Renal pelvis (tissue), 4 donors: Measurements from ENCODE around the gene MXRA7. TPM values are rescaled to one million over a fixed set of nuclear protein-coding genes. Genes with fewer than 3 reads are reported as not detected.
A peak's percentile ranks its signal among the peaks of the same experiment; 100 is the strongest.
"Not testable (repeated sequence)": the region's sequence is repeated elsewhere in the genome, so short reads cannot be mapped to it uniquely, and the experiment has no call there.

ENCODE experiments used
- DNase-seq: peaks from one replicate; pipeline ENCODE4 v3.0.0-alpha.2; 2013
- polyA plus RNA-seq, 3 donors: library from polyadenylated mRNA; unstranded; fragments of 120-200 nt; gene quantifications; one replicate each; pipeline ENCODE4 v1.2.1, GENCODE V29; 2013; ENCODE audit not compliant: insufficient read length in 3 of 3

Gene MXRA7
- polyA plus RNA-seq, 3 donors: 91.0 to 117 (median 99.0) TPM

DNA sequence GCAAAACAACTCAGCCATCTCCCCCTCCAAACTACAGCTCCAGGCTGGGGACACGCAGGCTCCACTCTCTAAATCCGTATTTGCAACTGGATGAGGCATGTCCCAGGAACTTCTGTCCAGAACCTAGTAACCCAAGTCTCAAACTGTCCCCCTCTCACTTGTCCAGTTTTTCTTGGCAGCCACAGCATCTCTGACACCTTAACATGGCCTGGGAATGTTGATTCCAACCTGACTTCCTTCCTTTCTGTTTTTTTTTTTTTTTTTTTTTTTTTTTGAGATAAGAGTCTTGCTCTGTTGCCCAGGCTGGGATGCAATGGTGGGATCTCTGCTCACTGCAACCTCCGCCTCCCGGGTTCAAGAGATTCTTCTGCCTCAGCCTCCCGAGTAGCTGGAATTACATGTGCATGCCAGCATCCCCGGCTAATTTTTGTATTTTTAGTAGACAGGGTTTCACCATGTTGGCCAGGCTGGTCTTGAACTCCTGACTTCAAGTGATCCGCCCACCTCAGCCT is 12.2 kb downstream of the MXRA7 start:
- not testable (repeated sequence) for DNase-seq

DNA sequence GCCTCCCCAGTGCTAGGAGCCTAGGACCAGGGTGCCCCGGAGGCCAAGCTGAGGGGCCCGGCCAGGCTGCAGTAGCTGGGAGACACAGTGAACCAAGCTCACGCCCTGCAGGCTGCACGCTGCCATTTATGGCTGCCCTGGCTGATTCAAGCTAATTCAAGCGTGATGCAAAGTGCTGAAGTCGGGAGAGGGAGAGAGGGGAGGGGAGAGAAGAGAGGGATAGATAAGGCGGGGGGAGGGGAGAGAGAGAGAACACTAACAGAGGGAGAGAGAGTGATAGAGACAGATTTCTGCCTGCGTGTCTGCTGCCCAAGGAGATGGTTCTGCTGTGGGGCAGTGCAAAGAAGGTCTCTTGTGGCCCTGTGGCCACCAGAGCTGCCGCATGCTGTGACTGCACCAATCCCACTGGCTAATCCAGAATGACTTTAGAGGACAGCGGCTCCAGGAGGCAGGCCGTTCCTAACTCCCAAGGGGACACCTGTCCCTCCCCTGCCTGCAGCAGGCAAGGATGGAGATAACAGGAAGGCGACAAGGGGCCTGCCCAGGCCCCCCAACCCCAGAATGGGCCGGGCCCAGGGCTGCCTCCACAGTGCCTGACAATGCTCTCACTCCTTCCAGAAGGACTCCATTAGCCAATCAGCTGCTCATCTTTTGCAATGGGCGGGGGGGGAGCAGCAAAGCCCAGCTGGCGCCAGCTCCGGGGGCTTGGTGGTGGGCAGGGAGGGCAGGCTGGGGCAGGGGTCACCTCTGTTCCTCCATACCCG is 12.9 kb downstream of the MXRA7 start:
- DNase-seq: no peak

GRCh38 chr17:76696763-76697701 is 13.7 kb downstream of the MXRA7 start:
- no peak for DNase-seq

DNA sequence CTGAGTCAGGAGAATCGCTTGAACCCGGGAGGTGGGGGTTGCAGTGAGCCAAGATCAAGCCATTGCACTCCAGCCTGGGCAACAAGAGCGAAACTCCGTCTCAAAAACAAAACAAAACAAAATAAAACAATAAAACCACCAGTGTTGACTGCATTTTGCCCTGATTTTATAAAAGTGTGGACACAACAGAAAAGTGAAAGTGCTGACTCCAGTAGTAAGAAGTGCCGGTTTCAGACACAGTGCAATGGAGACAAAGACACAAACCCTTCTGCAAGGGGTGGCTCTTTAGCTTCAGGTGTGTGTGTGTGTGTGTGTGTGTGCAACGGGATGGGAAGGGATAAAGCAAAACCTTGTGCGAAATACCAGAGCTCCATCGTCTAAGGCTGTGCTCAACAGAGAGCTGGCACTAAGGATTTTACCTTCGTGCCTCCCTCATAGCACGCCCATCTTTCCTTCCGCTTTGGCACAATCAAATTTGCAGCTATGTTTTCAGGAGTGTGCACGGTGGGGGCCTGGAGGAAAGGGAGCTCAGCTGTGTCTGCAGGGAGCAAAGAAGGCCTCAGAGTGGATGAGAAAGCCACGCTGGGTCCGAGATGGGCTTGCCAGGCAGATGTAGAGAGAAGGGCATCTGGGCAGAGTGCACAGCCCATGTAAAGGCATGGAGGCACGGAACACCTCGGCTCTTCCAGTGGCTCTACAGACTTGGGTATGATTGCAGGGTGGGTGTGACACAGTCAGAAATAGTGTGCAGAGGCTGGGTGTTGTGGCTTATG is 15.5 kb downstream of the MXRA7 start:
- DNase-seq: no peak

GRCh38 chr17:76691379-76692191 is 19.2 kb downstream of the MXRA7 start:
- DNase-seq: no peak

- DNase-seq: no peak
Measured at GRCh38 chr17:76690596-76691280, 20.0 kb downstream of the MXRA7 start.

- DNase-seq: no peak
Measured at GRCh38 chr17:76689859-76690258, 20.9 kb downstream of the MXRA7 start.

DNA sequence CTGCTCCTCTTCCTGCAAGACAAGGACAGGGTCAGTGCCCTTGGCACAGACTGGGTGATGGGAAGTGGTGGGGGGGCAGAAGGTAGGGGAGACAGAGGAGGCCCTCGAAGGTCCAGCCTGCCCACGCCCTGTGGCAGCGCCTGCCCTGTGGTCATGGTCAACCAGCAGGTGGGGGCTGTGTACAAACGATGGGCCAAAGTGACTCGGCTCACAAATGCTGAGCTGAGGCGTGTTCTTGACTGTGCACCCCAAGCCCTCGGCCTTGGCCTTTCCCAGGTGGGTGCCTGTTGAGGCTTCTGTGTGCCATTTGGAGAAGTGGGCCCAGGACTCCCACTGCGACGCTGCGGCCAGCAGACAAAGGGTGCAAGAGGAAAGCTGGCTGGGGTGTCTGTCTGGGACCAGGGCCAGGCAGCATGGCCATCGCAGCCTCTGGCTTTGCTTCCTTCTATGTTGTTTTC is 22.6 kb downstream of the MXRA7 start:
- DNase-seq: no peak

- DNase-seq: no peak
Measured at GRCh38 chr17:76687298-76688164, 23.2 kb downstream of the MXRA7 start.

DNA sequence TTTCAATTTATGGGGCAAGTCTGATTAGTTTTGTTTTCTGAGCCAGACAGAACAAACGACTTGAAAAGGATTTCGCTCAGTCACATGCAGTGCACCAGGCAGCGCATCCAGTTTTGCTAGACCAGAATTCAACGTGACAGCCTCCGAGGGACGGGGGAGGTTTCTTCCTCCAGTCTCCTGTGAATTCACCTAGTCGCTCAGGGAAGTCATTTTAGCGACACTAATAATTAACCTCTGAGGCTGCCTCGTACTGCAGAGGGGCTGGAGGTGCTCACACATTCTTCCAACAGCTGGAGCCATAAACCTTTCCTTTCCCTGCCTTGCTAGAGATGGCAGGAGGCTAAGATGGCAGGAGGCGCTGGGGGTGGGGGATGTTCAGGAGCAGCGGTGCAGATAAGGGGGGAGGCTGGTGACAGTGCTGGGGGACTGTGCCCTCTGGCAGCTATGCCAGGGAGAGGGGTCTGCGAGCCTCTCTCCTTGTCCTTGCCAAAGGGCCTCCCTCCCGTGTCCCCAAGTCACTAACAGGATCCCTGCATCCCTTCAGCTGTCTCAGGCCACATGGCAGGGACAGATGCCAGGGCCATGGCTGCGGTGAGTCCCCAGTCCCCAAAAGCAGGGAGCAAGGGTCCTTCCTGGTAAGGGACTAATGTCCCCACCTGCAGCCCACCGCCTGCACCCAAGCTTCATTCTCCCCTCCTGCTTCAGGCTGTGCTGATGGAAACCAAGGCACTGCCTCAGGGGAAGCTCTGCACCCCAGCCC is 24.0 kb downstream of the MXRA7 start:
- DNase-seq: peak; percentile 85

DNA sequence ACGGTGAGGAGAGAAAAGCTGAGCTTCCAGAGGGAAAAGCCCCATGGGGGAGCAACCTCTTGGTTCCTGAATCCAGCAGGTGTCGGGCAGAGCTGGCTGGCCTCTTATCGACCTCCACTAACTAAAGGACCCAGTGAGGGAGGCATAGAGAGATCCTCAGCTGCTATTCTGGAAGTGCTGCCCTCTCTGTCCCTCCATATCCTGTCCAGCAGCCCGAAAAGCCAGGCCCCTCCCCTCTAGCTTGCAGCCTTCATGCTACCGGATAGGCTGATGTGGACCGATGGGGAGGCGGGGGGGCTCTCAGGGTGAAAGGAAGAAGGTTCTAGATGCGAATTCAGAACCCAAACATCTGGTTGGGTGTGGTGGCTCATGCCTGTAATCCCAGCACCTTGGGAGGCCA is 24.9 kb downstream of the MXRA7 start:
- DNase-seq: no peak

- DNase-seq: no peak
Measured at GRCh38 chr17:76685366-76685765, 25.4 kb downstream of the MXRA7 start.

DNA sequence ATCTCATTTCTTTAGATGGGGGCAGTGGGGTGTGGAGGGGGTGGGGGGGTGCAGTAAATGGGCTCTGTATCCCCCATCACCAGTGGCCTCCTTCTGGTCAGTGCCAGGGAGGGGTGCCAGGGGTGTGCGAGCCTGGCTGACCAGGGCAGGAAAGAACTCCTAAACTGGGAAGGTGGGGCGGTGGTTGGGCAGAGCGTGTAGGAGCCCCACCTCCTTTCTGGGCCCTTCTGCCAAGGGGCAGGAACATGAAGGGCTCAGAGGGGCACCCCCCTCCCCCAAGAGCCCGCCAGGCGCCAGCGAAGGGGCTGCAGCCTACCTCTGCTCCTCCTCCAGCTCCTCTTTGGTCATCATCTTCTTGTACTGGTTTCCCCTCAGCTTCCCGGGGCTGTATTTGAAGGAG is 26.0 kb downstream of the MXRA7 start:
- no peak for DNase-seq

- DNase-seq: no peak
Measured at GRCh38 chr17:76683921-76684745, 26.6 kb downstream of the MXRA7 start.

GRCh38 chr17:76683011-76683755 is 27.6 kb downstream of the MXRA7 start:
- no peak for DNase-seq

- no peak for DNase-seq
Measured at GRCh38 chr17:76682296-76682695, 28.5 kb downstream of the MXRA7 start.
